Measurements from ENCODE around the gene M1AP. TPM values are rescaled to one million over a fixed set of nuclear protein-coding genes. Genes with fewer than 3 reads are reported as not detected.

Gene M1AP
- total RNA-seq, 4 donors from 2014 or later = 0.27 TPM; not detected in 3

GRCh38 chr2:74653985-74654882, 6.1 kb upstream of the M1AP start, which contains the start of gene SEMA4F:
Gene SEMA4F (plus strand): TSS chr2:74654247. CDS start chr2:74654377, 130 bp downstream.
- WGBS, 2 donors (ENCODE audit: low coverage in 1 of 2) = 0 to 2% methylated on average over 2 to 71 of the region's 79 CpGs
- intact Hi-C loops (cut with DNase I; ENCODE audit: low total_unique reads) (no loop called here), in situ Hi-C loops (cut with MboI; ENCODE audit: low pct_ligation_motif_present in 1 of 4, low pct_unique_long_range_greater_than_20kb in 1 of 4, low sequenced_read_pairs in 3 of 4) (no loop called here)
- peaks cover 0 to 11% (median 10%) of the 10 kb centered on the region in 4 donors for H3K4me1 ChIP-seq
- DNase-seq = peak; percentile 98
- peak; percentile 9 to 64 (median 50) for TF ChIP-seq POLR2AphosphoS5 (IDR thresholded peaks at IDR 0.05)
- TF ChIP-seq, protein P1, sequence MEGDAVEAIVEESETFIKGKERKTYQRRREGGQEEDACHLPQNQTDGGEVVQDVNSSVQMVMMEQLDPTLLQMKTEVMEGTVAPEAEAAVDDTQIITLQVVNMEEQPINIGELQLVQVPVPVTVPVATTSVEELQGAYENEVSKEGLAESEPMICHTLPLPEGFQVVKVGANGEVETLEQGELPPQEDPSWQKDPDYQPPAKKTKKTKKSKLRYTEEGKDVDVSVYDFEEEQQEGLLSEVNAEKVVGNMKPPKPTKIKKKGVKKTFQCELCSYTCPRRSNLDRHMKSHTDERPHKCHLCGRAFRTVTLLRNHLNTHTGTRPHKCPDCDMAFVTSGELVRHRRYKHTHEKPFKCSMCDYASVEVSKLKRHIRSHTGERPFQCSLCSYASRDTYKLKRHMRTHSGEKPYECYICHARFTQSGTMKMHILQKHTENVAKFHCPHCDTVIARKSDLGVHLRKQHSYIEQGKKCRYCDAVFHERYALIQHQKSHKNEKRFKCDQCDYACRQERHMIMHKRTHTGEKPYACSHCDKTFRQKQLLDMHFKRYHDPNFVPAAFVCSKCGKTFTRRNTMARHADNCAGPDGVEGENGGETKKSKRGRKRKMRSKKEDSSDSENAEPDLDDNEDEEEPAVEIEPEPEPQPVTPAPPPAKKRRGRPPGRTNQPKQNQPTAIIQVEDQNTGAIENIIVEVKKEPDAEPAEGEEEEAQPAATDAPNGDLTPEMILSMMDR (IDR thresholded peaks at IDR 0.05) = no peak
- no peak for TF ChIP-seq EP300 (IDR thresholded peaks at IDR 0.05; ENCODE audit: low read depth)
- peak; percentile 18 for TF ChIP-seq POLR2A (IDR thresholded peaks at IDR 0.05)
- H3K36me3 ChIP-seq = no peaks in the 10 kb centered on the region
- H3K27ac ChIP-seq = peak within 1 kb of the TSS; percentile 54 to 75 (median 68)
- H3K4me3 ChIP-seq = peak within 1 kb of the TSS; percentile 46 to 82 (median 54)
- peaks cover 1% of the 10 kb centered on the region for H3K27me3 ChIP-seq
- H3K9me3 ChIP-seq = no peaks in the 10 kb centered on the region

GRCh38 chr2:74653589-74653984, 5.5 kb upstream of the M1AP start:
- Histone ChIP-seq H3K27ac (peak overlapping the region; percentile 54 to 75 (median 62)), H3K4me1 (peaks cover 0 to 11% (median 10%) of the 10 kb centered on the region in 4 donors), H3K36me3 (no peaks in the 10 kb centered on the region), H3K9me3 (no peaks in the 10 kb centered on the region), H3K27me3 (peaks cover 8% of the 10 kb centered on the region), H3K4me3 (peak overlapping the region in 3 of 4 donors; percentile 53 to 82 (median 56))
- in situ Hi-C loops (cut with MboI; ENCODE audit: low pct_ligation_motif_present in 1 of 4, low pct_unique_long_range_greater_than_20kb in 1 of 4, low sequenced_read_pairs in 3 of 4) (no loop called here), intact Hi-C loops (cut with DNase I; ENCODE audit: low total_unique reads) (no loop called here)
- TF ChIP-seq EP300 (IDR thresholded peaks at IDR 0.05; ENCODE audit: low read depth) (no peak), POLR2A (IDR thresholded peaks at IDR 0.05) (no peak), POLR2AphosphoS5 (IDR thresholded peaks at IDR 0.05) (no peak)
- TF ChIP-seq, protein P1 (IDR thresholded peaks at IDR 0.05) = no peak
- no peak for DNase-seq
- WGBS, 2 donors (ENCODE audit: low coverage in 1 of 2) = 4 to 7% methylated on average over 14 to 15 of the region's 15 CpGs

GRCh38 chr2:74646834-74647482, 1.2 kb downstream of the M1AP start:
- intact Hi-C loops (cut with DNase I; ENCODE audit: low total_unique reads) (no loop called here), in situ Hi-C loops (cut with MboI; ENCODE audit: low pct_ligation_motif_present in 1 of 4, low pct_unique_long_range_greater_than_20kb in 1 of 4, low sequenced_read_pairs in 3 of 4) (no loop called here)
- 83 to 94% methylated on average over 1 to 13 of the region's 13 CpGs for WGBS, 2 donors (ENCODE audit: low coverage in 1 of 2)
- no peaks in the 10 kb centered on the region for H3K9me3 ChIP-seq
- peaks cover 21% of the 10 kb centered on the region for H3K27me3 ChIP-seq
- no peaks in the 10 kb centered on the region for H3K36me3 ChIP-seq
- TF ChIP-seq POLR2AphosphoS5 (IDR thresholded peaks at IDR 0.05) (no peak), POLR2A (IDR thresholded peaks at IDR 0.05) (no peak), EP300 (IDR thresholded peaks at IDR 0.05; ENCODE audit: low read depth) (no peak)
- TF ChIP-seq, protein P1 (IDR thresholded peaks at IDR 0.05) = no peak
- no peak for DNase-seq
- H3K27ac ChIP-seq = no peak overlapping the region
- H3K4me3 ChIP-seq = no peak overlapping the region
- H3K4me1 ChIP-seq = no peaks in the 10 kb centered on the region

DNA sequence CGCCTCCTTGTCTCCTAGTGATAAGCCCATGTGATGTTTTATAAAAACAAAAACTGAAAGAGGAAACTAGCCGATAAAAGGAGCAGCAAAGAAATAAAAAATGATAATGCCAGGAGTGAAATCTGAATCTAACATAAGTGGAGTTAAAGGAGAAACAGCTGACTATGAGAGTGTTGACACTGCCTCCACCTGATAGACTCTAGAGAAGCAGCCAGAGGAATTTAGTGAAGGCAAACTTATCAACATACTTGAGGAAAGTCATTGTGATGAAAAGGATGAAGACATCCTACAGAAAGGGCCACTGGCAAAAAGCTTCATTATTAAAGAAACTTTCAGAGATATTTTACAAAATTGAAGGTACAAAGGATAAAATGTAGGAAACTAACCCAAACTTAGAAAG, 1.9 kb downstream of the M1AP start:
- WGBS, 2 donors (ENCODE audit: low coverage in 1 of 2) = 31 to 59% methylated on average over 2 of the region's 2 CpGs
- TF ChIP-seq, protein P1 (IDR thresholded peaks at IDR 0.05) = no peak
- TF ChIP-seq POLR2AphosphoS5 (IDR thresholded peaks at IDR 0.05) = no peak
- no peak for TF ChIP-seq EP300 (IDR thresholded peaks at IDR 0.05; ENCODE audit: low read depth)
- no peak for TF ChIP-seq POLR2A (IDR thresholded peaks at IDR 0.05)
- in situ Hi-C loops (cut with MboI; ENCODE audit: low pct_ligation_motif_present in 1 of 4, low pct_unique_long_range_greater_than_20kb in 1 of 4, low sequenced_read_pairs in 3 of 4) (no loop called here), intact Hi-C loops (cut with DNase I; ENCODE audit: low total_unique reads) (no loop called here)
- peaks cover 21% of the 10 kb centered on the region for H3K27me3 ChIP-seq
- H3K36me3 ChIP-seq = no peaks in the 10 kb centered on the region
- no peak for DNase-seq
- no peaks in the 10 kb centered on the region for H3K9me3 ChIP-seq
- H3K4me3 ChIP-seq = no peak overlapping the region
- no peaks in the 10 kb centered on the region for H3K4me1 ChIP-seq
- H3K27ac ChIP-seq = no peak overlapping the region
